Upper lobe of left lung (tissue), 4 donors: ENCODE results near the gene WSB2.
A peak's percentile ranks its signal among the peaks of the same experiment; 100 is the strongest.

ENCODE experiments used
- EP300 ChIP-seq, 4 donors: sonication (generic); formaldehyde crosslinking; IDR thresholded peaks; one replicate each; pipeline ENCODE4 v1.5.1; 2017; ENCODE audit warnings: antibody characterized with exemption in 4 of 4, control low read depth in 2 of 4
- POLR2A ChIP-seq, 4 donors: fragments of 450-650 bp; IDR thresholded peaks; one replicate each; pipeline ENCODE4 v1.5.1; 2016 to 2017; ENCODE audit warnings: antibody characterized with exemption in 4 of 4, mild to moderate bottlenecking in 2 of 4
- POLR2AphosphoS5 ChIP-seq, 2 donors: sonication (generic); formaldehyde crosslinking; IDR thresholded peaks; one replicate each; pipeline ENCODE4 v1.5.1; 2017; ENCODE audit warnings: antibody characterized with exemption in 2 of 2
- TF ChIP-seq, protein P1 (sequence below), 6 experiments: fragments of 450-650 bp in 4 of 6; fragments of 200-600 bp in 2 of 6; sonication (generic) in 2 of 6; IDR thresholded peaks; one replicate each; pipeline ENCODE4 v1.5.1; 2016 to 2019; ENCODE audit warnings: antibody characterized with exemption in 6 of 6

DNA sequence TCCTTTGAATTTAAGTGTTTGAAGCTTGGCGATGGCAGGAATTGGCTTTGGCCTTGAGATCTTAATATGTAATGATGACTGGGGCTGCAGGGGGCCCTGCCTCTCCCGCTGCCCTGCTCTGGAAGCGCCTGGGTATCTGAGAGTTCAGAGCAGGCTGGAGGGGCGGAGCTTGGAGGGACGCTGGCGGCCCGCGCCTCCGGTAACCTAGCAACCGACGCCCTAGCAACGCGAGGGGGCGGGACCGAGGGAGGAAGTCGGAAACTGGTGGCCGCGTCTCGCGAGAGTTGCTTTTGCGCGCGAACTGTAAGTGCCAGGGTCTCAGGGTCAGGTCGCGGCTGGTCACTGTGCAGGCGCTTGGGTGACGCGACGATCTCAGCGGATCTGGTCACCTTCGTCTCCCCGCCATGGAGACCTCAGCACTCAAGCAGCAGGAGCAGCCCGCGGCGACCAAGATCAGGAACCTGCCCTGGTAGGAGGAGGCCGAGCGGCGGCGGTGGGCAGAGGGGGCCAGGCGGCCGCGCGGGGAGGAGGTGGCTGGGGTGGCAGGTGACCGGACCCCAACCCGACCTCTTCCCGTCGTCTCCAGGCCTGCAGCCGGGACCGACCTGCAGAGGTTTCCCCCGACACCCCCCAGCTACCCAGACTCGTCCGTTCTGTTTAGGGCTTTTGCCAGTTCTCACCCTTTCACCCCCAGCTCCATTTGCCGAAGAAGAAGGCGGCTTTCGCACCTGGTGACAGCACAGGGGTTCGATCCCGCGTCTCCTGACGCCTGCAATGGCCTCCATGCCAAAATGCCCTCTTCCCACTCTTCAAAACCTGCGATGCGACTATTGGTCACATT, 44.3 kb downstream of the WSB2 start, which contains the start of gene RFC5:
- peak in 2 of 4 donors; percentile 34 to 36 for TF ChIP-seq POLR2A (IDR thresholded peaks at IDR 0.05)
- TF ChIP-seq, protein P1, sequence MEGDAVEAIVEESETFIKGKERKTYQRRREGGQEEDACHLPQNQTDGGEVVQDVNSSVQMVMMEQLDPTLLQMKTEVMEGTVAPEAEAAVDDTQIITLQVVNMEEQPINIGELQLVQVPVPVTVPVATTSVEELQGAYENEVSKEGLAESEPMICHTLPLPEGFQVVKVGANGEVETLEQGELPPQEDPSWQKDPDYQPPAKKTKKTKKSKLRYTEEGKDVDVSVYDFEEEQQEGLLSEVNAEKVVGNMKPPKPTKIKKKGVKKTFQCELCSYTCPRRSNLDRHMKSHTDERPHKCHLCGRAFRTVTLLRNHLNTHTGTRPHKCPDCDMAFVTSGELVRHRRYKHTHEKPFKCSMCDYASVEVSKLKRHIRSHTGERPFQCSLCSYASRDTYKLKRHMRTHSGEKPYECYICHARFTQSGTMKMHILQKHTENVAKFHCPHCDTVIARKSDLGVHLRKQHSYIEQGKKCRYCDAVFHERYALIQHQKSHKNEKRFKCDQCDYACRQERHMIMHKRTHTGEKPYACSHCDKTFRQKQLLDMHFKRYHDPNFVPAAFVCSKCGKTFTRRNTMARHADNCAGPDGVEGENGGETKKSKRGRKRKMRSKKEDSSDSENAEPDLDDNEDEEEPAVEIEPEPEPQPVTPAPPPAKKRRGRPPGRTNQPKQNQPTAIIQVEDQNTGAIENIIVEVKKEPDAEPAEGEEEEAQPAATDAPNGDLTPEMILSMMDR (IDR thresholded peaks at IDR 0.05) = no peak
- peak; percentile 59 to 63 for TF ChIP-seq POLR2AphosphoS5 (IDR thresholded peaks at IDR 0.05)
- no peak for TF ChIP-seq EP300 (IDR thresholded peaks at IDR 0.05)
